GM03348 (cell line): Measurements from ENCODE around the gene BICRA.
A peak's percentile ranks its signal among the peaks of the same experiment; 100 is the strongest.

ENCODE experiments used
- DNase-seq: peaks from one replicate; pipeline ENCODE4 v3.0.0; 2012; ENCODE audit warnings: low spot score

The BICRA gene

DNA sequence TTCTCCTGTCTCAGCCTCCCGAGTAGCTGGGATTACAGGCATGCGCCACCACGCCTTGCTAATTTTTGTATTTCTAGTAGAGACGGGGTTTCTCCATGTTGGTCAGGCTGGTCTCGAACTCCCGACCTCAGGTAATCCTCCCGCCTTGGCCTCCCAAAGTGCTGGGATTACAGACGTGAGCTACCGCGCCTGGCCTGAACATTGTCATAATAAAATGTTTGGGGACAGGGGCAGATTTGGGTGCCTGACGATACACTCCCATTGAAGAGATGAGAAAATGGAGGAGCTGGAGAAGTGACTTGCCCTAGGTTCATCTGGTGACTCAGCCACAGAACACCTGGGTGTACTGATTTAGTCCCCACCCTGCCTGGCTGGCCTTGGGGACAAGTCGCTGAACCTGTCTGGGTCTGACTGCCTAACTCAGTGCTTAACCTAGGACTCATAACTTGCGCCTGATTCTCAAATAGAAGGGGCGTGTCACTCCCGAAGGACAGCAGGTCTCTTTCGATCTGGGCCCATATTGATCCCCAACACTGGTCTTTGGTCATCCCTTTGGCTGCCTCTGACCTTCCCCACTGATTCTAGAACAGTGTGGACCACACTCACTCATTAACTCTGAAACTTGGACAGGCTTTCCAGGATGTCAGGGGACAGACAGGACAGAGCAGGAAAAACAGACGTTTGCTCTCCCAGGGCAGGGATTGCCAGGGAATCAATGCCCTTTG, 7.6 kb upstream of the BICRA start:
- DNase-seq: no peak

DNA sequence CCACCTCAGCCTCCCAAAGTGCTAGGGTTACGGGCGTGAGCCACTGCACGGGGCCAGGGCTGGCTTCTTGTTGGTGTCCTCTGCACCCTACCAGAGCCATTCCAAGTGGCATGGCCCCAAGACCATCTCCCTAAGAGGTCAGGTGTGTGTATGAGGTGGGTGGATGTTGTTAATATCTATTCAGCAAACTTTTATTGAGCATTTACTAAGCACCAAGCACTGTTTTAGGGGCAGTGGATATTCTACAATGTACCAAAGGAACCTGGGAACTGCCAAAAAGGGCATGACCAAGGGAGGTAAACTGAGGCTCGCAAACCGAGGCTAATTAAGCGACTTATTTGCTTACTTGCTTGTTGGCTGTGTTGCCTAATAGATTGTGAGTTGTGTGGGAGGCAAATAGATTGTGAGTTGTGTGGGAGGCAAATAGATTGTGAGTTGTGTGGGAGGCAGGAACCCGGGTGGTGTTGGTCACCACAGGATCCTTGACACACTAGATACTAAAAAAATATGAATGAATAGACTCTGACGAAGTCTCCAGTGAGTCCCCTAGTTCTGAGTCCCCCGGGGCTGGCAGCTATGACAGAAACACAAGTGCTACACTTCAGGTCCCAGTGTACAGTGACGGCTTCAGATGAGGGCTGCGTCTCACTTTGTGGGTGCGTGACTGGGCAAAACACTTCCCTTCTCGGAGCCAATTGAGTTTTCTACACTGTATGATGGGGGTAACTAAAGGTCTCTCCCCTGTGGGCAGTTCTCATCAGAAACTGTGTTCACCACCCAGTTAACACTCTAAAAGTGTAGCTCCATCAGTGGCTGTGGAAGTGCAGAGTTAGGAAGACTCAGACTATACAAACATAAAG, 5.0 kb upstream of the BICRA start:
- no peak for DNase-seq

- no peak for DNase-seq
Measured at GRCh38 chr19:47607564-47608073, 1.3 kb upstream of the BICRA start.

- DNase-seq: peak; percentile 99
Measured at GRCh38 chr19:47608074-47608918, 638 bp upstream of the BICRA start.

DNA sequence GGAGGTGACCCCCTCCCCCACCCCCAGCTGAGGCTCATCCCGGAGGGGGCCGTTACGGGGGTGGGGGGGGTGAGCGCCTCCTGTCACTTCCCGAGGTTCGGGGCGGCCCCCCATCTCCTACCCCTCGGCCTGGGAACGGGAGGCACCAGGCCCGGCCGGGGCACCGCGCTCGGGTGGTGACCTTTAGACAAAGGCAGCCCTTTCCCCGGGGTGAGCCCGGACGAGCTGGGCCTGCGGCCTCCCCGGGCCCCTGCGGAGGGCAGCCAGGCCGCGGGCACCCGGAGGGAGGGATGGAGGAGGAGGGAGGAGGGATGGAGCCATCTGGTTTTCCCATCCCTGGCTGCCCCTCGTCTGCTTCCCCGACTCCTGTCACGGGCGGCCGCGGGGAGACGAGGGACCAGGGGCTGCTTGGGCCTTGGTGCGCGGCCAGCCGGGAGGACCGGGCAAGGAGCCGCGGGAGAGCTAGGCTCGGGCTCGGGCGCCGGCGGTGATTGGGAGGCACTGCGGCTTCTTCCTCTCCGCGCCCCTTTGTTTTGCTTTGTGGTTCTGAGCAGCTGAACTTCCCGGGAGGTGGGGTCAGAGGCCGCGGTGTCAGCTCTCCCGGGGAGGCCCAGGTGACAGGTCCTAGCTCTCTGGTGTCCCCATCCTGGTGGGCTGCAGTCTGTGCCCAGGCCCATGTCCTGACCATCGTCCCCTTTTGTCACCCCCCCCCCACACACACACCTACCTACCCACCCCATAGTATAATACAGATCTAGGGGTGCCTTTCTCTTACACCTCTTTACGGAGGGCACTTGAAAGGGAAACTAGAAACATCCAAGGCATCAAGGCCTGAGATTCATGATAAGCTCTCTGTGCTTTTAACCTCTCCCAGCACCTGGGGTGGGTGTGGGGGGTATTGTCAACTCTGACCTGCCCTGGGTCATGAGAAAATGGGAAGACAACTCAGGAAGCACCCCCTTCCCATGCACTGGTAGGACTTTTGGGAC, 1.3 kb downstream of the BICRA start:
- peak; percentile 54 for DNase-seq

- no peak for DNase-seq
Measured at GRCh38 chr19:47610902-47611301, 2.0 kb downstream of the BICRA start.

DNA sequence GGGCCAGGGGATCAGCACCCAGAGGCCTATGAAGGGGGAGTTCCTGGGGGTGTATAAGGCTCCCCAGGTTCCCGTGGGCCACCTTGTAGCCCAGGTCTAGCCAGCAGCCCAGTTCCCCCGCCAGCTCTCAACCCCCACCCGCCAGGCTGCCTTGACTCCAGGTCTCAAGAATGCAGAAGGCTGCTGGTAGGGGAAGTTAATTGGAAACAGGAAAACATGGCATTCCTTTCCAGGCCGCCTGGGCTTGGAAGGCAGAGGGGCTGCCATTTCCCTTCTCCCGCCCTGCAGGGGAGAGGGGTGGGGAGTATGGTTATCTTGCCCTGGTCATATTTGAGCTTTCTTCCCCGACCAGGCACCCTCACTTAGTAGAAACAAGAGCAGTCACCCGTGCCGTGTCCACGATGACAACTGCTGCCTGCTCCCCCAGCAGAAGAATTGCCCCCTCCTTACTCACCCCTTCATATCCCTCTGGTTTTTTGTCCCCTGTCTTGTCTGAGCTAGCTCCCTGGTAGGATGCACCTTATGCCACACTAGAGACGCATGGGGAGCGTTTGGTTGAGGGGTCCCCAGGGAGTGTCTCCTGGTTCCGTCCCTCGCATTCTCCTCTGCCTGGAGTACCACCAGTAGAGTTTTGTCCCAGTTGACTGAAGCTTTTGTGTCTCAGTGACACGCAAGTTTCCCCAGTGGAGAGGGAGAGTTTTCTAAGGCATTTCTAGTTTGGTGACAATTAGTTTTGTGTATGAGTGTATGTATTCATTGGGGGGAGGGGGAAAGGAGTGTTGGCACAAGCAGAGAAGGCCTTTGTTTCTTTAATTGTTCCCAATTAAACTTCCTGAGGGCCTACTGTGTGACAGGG, 4.5 kb downstream of the BICRA start:
- peak; percentile 89 for DNase-seq

GRCh38 chr19:47614021-47614295, 5.0 kb downstream of the BICRA start:
- DNase-seq: no peak

DNA sequence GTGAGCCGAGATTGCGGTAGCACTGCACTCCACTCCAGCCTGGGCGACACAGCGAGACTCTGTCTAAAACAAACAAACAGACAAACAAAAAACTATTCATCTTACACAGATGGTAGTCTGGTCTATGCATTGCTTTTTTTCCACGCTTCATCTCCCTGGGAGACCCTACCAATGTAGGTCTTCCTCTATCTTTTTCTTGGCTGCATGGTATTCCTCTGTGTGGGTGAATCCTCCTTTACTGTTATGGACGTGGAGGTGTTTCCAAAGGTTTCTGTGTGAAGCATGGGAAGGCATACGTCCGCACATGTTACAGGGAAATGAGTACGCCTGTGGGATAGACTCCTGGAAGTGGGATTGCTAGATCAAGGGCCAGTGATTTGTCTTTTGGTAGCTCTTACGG, 5.6 kb downstream of the BICRA start:
- no peak for DNase-seq

DNA sequence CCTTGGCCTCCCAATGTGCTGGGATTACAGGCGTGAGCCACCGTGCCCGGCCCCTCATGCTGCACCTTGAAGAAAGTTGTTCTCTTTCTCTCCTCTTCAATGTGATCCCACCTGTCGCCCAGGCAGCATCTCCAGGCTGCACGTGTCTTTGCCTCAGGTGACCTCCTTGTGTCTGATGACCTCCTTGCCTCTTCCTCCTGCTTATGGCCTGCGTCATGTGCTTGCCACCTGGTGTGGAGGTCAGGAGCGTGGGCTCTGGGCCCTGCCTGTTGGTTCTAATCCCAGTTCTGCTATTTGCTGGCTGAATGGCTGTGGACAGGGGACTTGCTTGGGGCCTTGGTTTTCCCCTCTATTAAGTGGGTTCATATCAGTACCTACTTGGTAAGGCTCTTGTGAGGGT, 6.3 kb downstream of the BICRA start:
- DNase-seq: no peak

GRCh38 chr19:47615714-47616113, 6.8 kb downstream of the BICRA start:
- DNase-seq: no peak

DNA sequence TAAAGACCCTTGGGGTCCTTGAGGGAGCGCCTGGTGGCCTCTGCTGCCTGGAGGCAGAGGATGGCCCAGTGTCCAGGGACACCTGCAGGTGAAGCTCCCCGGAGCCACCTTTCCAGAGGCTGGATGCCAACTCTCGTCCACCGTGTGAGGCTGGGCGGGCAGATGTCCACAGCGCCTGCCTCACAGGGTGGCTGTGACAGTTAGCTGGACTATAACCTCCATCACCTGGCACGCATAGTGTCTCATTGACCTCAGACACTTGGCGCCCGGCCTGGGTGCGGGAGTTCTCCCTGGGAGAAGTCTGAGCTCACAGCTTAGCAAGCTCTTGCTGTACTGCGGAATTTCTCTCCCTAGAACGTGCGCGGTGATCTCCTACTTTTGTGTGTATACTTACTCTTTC, 9.8 kb downstream of the BICRA start:
- no peak for DNase-seq

DNA sequence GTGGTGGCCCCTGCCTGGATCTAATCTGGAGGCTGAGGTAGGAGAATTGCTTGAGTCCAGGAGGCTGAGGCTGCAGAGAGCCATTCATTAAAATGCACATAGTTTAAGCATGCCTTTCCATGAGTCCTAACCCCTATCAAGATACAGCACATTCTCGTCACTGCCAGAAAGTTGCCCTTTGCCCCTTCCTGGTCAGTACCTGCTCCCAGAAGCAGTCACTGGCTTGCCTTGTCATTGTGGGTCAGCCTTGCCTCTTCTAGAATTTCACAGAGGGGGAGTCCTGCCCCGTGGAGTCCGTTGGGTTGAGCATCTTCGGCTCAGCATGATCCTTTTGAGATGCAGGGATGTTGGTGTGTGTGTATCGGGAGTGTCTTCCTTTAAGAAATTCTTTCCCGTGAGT, 10.8 kb downstream of the BICRA start:
- DNase-seq: no peak

DNA sequence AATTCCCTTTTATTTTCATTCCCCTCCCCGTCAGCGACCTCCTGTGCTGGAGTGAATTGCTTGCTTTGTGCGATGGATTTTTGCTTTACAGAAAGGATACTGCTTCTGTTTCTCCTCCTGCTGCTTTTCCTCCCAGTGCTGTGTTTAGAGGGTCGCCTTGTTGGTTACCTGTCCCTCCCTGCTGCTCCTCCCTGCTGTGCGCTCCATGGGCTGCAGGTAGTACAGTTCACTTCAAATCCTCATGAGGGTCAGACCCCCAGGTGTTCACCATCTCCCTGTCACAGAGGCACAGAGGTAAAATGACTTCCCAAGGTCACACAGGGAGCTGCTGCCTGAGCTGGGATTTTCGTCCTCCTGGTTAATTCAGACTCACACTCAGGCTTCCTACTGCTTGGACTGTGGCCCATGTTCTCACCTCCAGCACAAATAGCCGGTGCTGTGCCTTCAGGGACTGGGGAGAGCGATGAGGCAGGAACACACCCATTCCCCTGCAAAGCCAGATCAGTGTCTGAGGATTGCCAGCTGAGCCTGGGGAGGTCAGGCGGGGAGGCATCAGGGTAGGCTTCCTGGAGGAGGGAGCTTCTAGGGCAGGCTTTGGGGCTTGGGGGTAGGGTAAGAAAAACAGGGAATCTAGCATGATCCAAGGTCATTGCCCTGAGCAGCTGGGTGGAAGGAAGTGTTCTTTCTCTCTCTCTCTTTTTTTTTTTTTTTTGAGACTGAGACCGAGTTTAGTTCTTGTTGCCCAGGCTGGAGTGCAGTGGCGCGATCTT, 14.4 kb downstream of the BICRA start:
- DNase-seq: no peak

- DNase-seq: no peak
Measured at GRCh38 chr19:47623921-47624391, 15.0 kb downstream of the BICRA start.

- DNase-seq: no peak
Measured at GRCh38 chr19:47625650-47626049, 16.7 kb downstream of the BICRA start.

DNA sequence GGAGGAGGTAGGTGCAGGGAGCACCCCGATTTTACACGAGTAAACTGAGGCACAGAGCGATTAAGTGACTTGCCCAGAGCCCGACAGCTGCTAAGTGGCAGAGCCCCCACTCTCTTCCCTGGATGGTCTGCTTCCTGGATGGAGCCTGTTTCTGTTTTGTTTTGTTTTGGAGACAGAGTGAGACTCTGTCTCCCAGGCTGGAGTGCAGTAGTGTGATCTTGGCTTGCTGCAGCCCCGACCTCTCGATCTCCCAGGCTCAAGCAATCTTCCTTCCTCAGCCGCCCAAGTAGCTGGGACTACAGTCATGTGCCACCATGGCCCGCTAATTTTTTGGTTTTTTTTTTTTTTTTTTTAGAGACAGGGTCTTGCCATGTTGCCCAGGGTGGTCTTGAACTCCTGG, 17.3 kb downstream of the BICRA start:
- DNase-seq: no peak

DNA sequence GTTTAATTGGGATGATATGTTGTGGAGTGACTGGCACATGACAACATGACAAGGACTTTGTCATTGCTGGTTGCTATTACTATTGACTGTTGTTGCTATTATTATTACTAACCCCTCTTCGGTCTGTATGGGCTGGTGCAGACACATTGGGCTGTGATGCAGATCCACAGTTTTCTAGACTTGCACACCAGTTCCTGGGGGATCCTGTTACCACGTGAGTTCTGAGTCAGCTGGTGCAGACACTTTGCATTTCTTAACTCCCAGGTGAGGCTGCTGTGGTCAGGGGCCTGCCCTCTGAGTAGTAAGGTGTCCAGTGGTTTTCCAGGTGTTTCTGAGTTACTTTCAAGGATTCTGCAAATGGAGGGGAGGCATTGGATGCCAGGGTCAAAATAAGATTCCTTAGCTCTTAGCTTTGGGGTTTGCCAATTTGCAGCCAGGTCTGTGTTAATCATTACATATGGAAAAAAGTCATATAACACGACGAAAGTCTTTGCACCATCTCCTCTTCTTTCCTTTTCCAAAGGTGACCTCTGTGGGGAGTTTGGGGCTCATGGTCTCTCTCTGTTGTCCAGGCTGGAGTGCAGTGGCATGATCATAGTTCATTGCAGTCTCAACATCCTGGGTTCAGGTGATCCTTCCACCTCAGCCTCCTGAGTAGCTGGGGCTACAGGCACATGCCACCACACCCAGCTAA, 19.3 kb downstream of the BICRA start:
- no peak for DNase-seq

DNA sequence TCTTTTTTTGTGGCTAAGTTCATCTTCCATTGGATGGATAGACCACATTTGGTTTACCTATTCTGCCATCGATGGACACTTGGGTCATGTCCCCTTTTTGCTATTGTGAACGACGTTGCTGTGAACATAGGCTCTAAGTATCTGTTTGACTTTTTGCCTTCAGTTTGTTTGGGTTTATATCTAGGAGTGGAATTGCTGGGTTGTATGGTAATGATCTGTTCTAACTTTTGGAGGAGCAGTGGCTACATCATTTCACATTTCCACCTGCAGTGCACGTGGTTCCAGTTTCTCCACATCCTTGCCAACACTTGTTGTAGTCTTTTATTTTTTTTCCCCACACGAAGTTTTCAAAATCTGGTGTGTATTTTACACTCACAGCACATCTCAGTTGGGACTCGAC, 21.7 kb downstream of the BICRA start:
- DNase-seq: no peak
